Calu3 (cell line): Measurements from ENCODE around the gene PLD4. TPM values are rescaled to one million over a fixed set of nuclear protein-coding genes. Genes with fewer than 3 reads are reported as not detected.
A peak's percentile ranks its signal among the peaks of the same experiment; 100 is the strongest.
"Not testable (repeated sequence)": the region's sequence is repeated elsewhere in the genome, so short reads cannot be mapped to it uniquely, and the experiment has no call there.

Source experiments
- BruUV-seq: library from RNA; stranded (reverse); fragments of 400-500 nt; replicated peaks from 2 replicates; lab custom pipeline; 2021; lab: Mats Ljungman, UMichigan
- CTCF ChIA-PET: fragments of 300-600 bp; sonication (Branson Sonifier 250); formaldehyde crosslinking; loops from one replicate; lab custom pipeline; 2022; ENCODE audit warnings: antibody characterized with exemption; lab: Charles Lee
- DNase-seq: peaks from one replicate; pipeline ENCODE4 v3.0.0; 2022
- H3K27ac Mint-ChIP-seq: one replicate; pipeline ENCODE4 v1.8.0; 2022; ENCODE audit warnings: mixed read lengths; ENCODE audit not compliant: unreplicated experiment
- H3K27me3 Mint-ChIP-seq: one replicate; pipeline ENCODE4 v1.8.0; 2022; ENCODE audit warnings: mixed read lengths; ENCODE audit not compliant: unreplicated experiment
- H3K36me3 Mint-ChIP-seq: one replicate; pipeline ENCODE4 v1.8.0; 2022; ENCODE audit warnings: mild to moderate bottlenecking, moderate library complexity, mixed read lengths; ENCODE audit not compliant: insufficient read depth, unreplicated experiment
- H3K4me1 Mint-ChIP-seq: one replicate; pipeline ENCODE4 v1.8.0; 2022; ENCODE audit warnings: mild to moderate bottlenecking, low read depth, mixed read lengths; ENCODE audit not compliant: unreplicated experiment
- H3K4me3 Mint-ChIP-seq: one replicate; pipeline ENCODE4 v1.8.0; 2022; ENCODE audit warnings: mild to moderate bottlenecking, low read depth, moderate library complexity, mixed read lengths; ENCODE audit not compliant: unreplicated experiment
- H3K9me3 Mint-ChIP-seq: one replicate; pipeline ENCODE4 v1.8.0; 2022; ENCODE audit warnings: low read depth, mixed read lengths; ENCODE audit not compliant: unreplicated experiment
- CTCF ChIP-seq: fragments of 200-600 bp; IDR thresholded peaks from one replicate; pipeline ENCODE4 v1.8.0; 2022; ENCODE audit warnings: antibody characterized with exemption; ENCODE audit not compliant: unreplicated experiment
- intact Hi-C: fragments of 100-400 bp; cut with micrococcal nuclease; formaldehyde crosslinking; loops from one replicate; pipeline ENCODE4 v1.10.0; 2022; ENCODE audit not compliant: unreplicated experiment
- total RNA-seq: library from RNA; stranded (reverse); gene quantifications from 2 replicates; pipeline ENCODE4 v1.2.3, GENCODE V29; 2022

The PLD4 gene
- total RNA-seq, 1 experiment from 2014 or later: 0.09 TPM

- BruUV-seq: no TSS peak
- intact Hi-C loops: no loop called here
- CTCF ChIA-PET: no interaction called here
- Mint-ChIP-seq H3K4me3 (no peak overlapping the region), H3K27ac (no peak overlapping the region), H3K4me1 (no peaks in the 10 kb centered on the region), H3K9me3 (peaks cover 6% of the 10 kb centered on the region), H3K27me3 (no peaks in the 10 kb centered on the region), H3K36me3 (peaks cover 24% of the 10 kb centered on the region)
- TF ChIP-seq CTCF: no peak
- DNase-seq: no peak
Observed at GRCh38 chr14:104950021-104950420, 25.3 kb downstream of the PLD4 start.

GRCh38 chr14:104950701-104951100, 26.0 kb downstream of the PLD4 start:
- H3K27ac Mint-ChIP-seq, H3K4me1 Mint-ChIP-seq, CTCF ChIA-PET, intact Hi-C loops, H3K9me3 Mint-ChIP-seq, H3K27me3 Mint-ChIP-seq, DNase-seq, H3K4me3 Mint-ChIP-seq, BruUV-seq: not testable (repeated sequence)
- peaks cover 24% of the 10 kb centered on the region for H3K36me3 Mint-ChIP-seq

- CTCF ChIA-PET, H3K9me3 Mint-ChIP-seq, intact Hi-C loops, H3K27me3 Mint-ChIP-seq, H3K27ac Mint-ChIP-seq, DNase-seq, H3K4me1 Mint-ChIP-seq, H3K4me3 Mint-ChIP-seq, BruUV-seq: not testable (repeated sequence)
- H3K36me3 Mint-ChIP-seq: peaks cover 24% of the 10 kb centered on the region
Observed at GRCh38 chr14:104951863-104952657, 27.4 kb downstream of the PLD4 start.

- peaks cover 18% of the 10 kb centered on the region for H3K36me3 Mint-ChIP-seq
- intact Hi-C loops: no loop called here
- no TSS peak for BruUV-seq
- CTCF ChIA-PET: no interaction called here
- H3K27me3 Mint-ChIP-seq: no peaks in the 10 kb centered on the region
- H3K9me3 Mint-ChIP-seq: peaks cover 6% of the 10 kb centered on the region
- peaks cover 8% of the 10 kb centered on the region for H3K4me1 Mint-ChIP-seq
- TF ChIP-seq CTCF: no peak
- no peak for DNase-seq
- peak overlapping the region; percentile 2 for H3K27ac Mint-ChIP-seq
- no peak overlapping the region for H3K4me3 Mint-ChIP-seq
Observed at GRCh38 chr14:104953097-104953496, 28.4 kb downstream of the PLD4 start.

- TF ChIP-seq CTCF: no peak
- H3K27ac Mint-ChIP-seq: peak overlapping the region; percentile 2
- peaks cover 18% of the 10 kb centered on the region for H3K36me3 Mint-ChIP-seq
- no TSS peak for BruUV-seq
- H3K4me3 Mint-ChIP-seq: no peak overlapping the region
- intact Hi-C loops: no loop called here
- DNase-seq: no peak
- H3K27me3 Mint-ChIP-seq: no peaks in the 10 kb centered on the region
- peaks cover 6% of the 10 kb centered on the region for H3K9me3 Mint-ChIP-seq
- H3K4me1 Mint-ChIP-seq: peaks cover 8% of the 10 kb centered on the region
- CTCF ChIA-PET: no interaction called here
Observed at GRCh38 chr14:104953896-104954656, 29.4 kb downstream of the PLD4 start.
